Vagina (tissue), 2 donors: ENCODE results near the gene ARVCF.
A peak's percentile ranks its signal among the peaks of the same experiment; 100 is the strongest.

Experiments used
- POLR2A ChIP-seq, 2 donors: fragments of 450-650 bp; IDR thresholded peaks; one replicate each; pipeline ENCODE4 v1.6.1; 2017; ENCODE audit warnings: antibody characterized with exemption in 2 of 2, mild to moderate bottlenecking in 2 of 2, moderate library complexity in 2 of 2
- POLR2AphosphoS5 ChIP-seq, 2 donors: sonication (generic); formaldehyde crosslinking; IDR thresholded peaks; one replicate each; pipeline ENCODE4 v1.9.0; 2017; ENCODE audit warnings: antibody characterized with exemption in 2 of 2, mild to moderate bottlenecking in 2 of 2, low read depth in 1 of 2; ENCODE audit not compliant: insufficient read depth in 1 of 2
- TF ChIP-seq, protein P1 (sequence below), 3 experiments: fragments of 450-650 bp in 2 of 3; fragments of 200-600 bp in 1 of 3; sonication (generic) in 1 of 3; IDR thresholded peaks; one replicate each; pipeline ENCODE4 v1.5.1; 2017 to 2019; ENCODE audit warnings: antibody characterized with exemption in 3 of 3, mild to moderate bottlenecking in 2 of 3, moderate library complexity in 2 of 3

GRCh38 chr22:19970479-19971275 is 45.9 kb downstream of the ARVCF start:
- TF ChIP-seq, protein P1, sequence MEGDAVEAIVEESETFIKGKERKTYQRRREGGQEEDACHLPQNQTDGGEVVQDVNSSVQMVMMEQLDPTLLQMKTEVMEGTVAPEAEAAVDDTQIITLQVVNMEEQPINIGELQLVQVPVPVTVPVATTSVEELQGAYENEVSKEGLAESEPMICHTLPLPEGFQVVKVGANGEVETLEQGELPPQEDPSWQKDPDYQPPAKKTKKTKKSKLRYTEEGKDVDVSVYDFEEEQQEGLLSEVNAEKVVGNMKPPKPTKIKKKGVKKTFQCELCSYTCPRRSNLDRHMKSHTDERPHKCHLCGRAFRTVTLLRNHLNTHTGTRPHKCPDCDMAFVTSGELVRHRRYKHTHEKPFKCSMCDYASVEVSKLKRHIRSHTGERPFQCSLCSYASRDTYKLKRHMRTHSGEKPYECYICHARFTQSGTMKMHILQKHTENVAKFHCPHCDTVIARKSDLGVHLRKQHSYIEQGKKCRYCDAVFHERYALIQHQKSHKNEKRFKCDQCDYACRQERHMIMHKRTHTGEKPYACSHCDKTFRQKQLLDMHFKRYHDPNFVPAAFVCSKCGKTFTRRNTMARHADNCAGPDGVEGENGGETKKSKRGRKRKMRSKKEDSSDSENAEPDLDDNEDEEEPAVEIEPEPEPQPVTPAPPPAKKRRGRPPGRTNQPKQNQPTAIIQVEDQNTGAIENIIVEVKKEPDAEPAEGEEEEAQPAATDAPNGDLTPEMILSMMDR (IDR thresholded peaks at IDR 0.05) = peak; percentile 55 to 94 (median 59)
- no peak for TF ChIP-seq POLR2AphosphoS5 (IDR thresholded peaks at IDR 0.05; ENCODE audit: insufficient read depth in 1 of 2, low read depth in 1 of 2)
- no peak for TF ChIP-seq POLR2A (IDR thresholded peaks at IDR 0.05)
